ENCODE data around the gene DNAJB1.
"Not testable (repeated sequence)": the region's sequence is repeated elsewhere in the genome, so short reads cannot be mapped to it uniquely, and the experiment has no call there.

The DNAJB1 gene

GRCh38 chr19:14517840-14518505 lies at the start of gene DNAJB1:
DNAJB1 (minus strand) TSS chr19:14518397; CDS start chr19:14518349, 48 bp downstream.
- peak; percentile 94 for DNase-seq

DNA sequence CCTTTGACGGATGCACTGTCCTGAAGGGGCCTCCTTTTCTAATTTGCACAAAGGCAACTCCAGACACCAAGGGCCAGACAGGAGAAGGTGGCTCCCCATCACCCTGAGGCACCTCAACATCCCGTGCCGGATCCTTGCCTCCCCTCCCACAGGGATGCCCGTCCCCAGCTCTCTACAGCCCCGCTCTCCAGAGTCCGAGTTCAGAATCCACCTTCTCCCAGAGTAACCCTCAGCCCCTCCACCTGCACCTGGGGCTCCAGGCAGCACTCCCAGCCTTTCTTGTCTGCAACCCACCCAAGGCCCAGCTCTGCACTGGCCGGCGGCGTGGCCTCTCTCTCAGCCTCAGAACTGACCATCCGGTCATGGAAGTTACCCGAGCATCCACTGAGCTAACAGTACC lies 48.9 kb upstream of the DNAJB1 start:
- DNase-seq: no peak

- DNase-seq: no peak
These were observed 48.5 kb upstream of the DNAJB1 start for GRCh38 chr19:14566712-14567077.

GRCh38 chr19:14565765-14566711 lies 47.8 kb upstream of the DNAJB1 start:
- no peak for DNase-seq

DNA sequence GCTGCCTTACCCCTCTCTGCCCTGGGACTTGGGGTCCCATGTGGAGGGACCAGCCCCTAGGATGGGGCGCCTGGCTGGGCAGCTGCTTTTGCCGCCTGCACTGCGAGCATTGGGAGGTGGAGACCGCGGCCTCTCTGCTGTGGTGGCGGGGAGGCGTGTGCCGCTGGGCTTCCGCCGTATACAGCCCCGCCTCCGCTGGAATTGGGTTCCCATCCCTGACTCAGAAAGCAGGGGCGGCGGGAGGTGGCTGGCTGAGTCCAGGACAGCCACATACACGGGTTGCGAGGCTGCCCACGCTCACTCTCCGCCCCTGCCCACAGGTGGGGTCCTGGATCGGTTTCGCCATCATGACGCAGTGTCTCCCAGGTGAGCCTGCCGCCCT lies 47.1 kb upstream of the DNAJB1 start:
- no peak for DNase-seq

GRCh38 chr19:14564652-14565297 lies 46.6 kb upstream of the DNAJB1 start:
- not testable (repeated sequence) for DNase-seq

DNA sequence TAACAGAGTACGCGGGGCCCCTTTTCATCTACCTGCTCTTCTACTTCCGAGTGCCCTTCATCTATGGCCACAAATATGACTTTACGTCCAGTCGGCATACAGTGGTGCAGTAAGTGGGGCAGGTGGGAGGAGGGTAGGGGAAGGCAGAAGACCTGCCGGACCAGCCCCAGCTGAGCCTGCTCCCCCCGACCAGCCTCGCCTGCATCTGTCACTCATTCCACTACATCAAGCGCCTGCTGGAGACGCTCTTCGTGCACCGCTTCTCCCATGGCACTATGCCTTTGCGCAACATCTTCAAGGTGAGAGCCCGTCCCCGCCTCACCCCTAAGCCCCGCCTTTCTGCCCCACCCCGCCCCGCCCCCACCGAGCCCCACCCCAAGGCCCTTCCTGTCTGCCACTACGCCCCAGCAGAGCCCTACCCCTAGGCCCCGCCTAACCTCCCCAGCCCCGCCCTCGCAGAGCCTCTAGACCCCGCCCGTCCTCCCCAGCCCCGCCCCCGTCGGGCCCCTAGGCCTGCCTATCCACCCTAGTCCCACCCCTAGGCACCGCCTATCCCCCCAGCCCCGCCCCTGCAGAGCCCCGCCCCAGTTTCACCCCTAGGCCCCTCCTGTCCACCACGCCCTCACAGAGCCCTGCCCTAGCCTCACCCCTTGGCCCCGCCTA lies 45.9 kb upstream of the DNAJB1 start:
- peak; percentile 73 for DNase-seq

DNA sequence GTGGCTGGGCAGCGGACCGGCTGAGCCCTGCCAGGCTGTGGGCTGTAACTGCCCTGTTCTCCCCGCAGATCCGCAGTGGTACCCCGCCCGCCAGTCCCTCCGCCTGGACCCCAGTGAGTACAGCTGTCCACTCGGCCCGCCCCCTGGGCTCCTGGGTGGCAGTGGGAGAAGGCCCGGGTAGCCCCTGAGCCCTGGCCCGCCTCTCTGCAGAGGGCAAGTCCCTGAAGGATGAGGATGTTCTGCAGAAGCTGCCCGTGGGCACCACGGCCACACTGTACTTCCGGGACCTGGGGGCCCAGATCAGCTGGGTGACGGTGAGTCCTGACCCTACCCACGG lies 45.4 kb upstream of the DNAJB1 start:
- no peak for DNase-seq

GRCh38 chr19:14562660-14563589 lies 44.7 kb upstream of the DNAJB1 start:
- no peak for DNase-seq

DNA sequence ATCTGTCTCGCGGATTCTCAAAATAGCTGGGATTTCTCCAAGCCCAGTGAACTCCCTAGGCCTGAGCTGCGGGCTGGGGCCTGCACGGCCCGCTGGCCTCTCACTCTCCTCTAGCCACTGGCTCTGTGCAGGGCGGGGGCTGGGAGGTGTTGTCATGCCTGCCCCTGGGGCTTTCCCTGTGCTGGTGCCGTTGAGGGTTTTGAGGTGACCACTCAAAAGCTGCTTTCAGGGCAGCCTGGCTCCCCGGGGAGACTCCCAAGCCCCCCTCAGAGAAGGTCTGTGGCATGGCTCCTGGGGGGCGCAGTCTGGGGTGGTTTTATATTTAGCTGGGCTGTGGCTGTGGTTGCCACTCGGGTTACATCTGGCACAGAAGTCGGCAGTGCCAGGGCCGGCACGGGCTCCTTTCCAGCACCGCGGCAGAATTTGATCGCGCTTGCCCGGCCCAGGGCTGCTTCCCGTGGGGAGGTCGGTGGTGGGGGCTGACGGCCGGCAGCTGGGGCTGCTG lies 43.7 kb upstream of the DNAJB1 start:
- DNase-seq: no peak

DNA sequence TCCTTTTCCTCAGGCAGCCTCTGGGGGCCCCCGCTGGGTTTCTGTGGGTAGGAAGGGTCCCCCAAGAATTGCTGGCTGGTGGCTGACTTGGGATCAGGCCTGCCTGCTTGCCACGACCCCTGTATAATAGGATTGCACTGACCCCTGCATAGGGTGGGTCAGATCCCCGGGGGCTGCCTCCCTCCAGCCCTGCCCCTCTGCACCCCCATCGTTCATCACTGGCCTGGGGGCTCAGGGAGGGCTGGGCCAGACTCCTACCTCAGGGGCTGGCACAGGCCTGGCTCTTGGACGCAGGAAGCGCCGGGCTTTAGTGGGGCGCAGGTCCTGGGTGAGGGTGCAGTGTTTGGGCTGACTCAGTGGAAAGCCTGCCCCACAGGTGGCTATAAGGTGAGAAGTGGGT lies 43.1 kb upstream of the DNAJB1 start:
- no peak for DNase-seq

GRCh38 chr19:14560776-14561108 lies 42.5 kb upstream of the DNAJB1 start:
- DNase-seq: no peak

DNA sequence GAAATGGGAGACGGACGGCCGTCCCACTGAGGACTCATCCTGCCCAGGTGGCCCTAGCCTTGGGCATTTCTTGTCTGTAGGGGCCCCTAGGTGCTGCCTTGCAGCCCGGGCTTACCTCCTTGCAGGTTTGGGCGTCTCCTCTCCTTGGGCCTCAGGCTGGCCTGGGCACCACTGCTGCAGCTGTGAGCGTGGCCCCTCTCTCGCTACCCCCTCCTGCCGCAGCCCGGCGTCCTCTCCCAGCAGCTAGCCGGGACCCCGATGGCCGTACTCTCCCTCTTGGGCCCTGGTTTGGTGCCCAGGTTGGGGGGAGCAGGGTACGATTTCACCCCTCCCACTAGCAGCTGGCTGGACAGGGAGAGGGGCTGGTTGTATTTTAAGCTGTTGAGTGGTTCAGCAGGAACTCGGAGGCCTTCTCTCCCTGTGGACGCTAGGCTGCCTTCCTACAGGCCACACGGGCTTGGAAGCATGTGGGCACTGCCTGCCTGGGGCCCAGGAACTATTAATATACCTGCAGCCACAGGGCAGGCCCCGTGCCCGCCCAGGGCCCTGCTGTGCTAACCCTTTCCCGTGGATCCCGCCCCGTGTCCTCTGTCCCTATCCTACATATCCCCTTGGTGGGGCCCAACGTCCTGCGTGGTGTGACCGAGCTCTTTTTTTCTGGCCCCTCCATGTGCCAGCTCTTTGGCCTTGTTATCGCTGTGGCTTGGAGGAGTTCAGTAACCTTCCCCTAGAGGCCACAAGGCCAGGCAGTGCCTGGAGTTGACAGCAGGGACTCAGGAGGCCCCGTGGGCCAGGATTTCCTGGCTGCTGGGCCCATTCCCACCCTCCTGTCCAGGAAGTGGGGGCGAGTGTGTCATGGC lies 41.9 kb upstream of the DNAJB1 start:
- DNase-seq: no peak

- no peak for DNase-seq
These were observed 40.3 kb upstream of the DNAJB1 start for GRCh38 chr19:14558370-14559066.

GRCh38 chr19:14556662-14557188 lies 38.5 kb upstream of the DNAJB1 start:
- DNase-seq: peak; percentile 96

DNA sequence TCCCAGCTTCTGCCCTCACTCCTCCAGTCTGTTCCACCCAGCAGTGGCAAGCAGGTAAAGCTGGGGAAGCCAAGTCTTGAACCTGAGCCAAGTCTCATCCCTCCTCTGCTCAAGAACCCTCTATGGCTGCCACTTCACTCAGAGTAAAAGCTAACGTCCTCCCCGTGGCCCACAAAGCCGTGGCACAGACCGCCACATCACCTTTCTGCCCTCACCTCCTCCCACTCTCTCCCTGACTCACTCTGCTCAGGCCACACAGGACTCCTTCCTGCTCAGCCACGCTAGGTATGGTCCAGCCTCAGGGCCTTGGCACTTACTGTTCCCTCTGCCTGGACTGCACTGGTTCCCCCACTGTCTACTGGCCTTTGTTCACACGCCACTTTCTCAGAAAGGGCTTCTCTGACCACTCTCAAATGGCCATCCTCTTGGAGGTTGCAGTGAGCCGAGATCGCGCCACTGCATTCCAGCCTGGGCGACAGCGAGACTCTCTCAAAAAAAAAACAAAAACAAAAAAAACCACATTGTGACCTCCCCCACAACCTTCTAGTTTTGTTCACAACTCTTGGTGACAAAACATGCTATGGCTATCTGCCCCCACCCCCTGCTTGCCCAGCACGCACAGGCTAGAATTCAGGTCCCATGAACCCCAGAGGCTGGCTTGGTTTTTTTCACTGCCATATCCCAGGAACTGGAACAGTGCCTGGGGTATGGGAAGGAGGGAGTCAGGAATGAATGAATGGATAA lies 37.9 kb upstream of the DNAJB1 start:
- DNase-seq: peak; percentile 80

DNA sequence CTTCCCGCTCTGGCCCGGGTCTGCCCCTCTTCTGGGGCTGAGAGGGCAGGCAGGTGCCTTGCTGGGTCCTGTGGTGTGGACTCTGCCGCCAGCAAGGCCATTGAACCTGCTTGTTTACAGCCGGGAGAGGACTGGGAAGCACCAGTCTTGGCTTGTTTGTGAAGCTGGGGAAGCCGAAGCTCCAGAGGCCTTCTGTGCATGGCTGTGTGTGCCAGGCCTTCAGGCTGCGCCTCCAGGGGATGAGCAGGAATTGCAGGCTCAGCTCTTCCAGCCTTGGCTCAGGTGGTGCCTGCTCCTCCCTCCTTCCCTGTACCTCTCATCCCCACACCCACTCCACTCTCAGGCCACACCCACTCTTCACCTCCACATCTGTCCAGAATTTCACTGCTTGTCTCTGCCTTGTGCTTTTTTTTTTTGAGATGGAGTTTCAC lies 36.2 kb upstream of the DNAJB1 start:
- no peak for DNase-seq

DNA sequence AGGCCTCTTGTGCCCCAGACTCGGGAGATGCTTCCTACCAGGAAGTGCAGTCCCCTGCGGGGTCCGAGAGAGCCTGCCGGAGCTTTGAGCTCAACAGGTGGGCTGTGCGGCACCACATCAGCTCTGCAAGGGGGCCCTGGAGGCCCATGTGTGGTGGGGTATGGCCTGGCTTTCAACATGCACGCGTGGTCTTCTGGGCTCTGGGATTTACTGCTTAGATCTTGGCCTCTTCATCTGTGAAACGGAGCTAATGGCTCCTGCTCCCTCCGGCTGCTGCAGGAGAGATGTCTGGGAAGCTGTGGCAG lies 35.7 kb upstream of the DNAJB1 start:
- DNase-seq: no peak

Measured in OCI-M1 (cell line).